IMR-90 (cell line): ENCODE data around the gene C1R. TPM values are rescaled to one million over a fixed set of nuclear protein-coding genes. Genes with fewer than 3 reads are reported as not detected.

Experiments
- ATAC-seq: fragments of 200-7000 bp; cut with Tn5 transposase; 2 replicates; pipeline ENCODE4 v1.9.1; 2020; ENCODE audit warnings: low read depth, mild to moderate bottlenecking, moderate library complexity
- BruUV-seq: library from RNA; stranded (reverse); fragments of 400-500 nt; replicated peaks from 2 replicates; lab custom pipeline; 2021; lab: Mats Ljungman, UMichigan
- CTCF ChIA-PET: fragments of 300-600 bp; formaldehyde crosslinking; extraction: SDS; loops from one replicate; lab custom pipeline; 2021; ENCODE audit warnings: antibody characterized with exemption; lab: Yijun Ruan, JAX
- POLR2A ChIA-PET: fragments of 300-600 bp; sonication (Branson Sonifier 250); formaldehyde crosslinking; loops from one replicate; lab custom pipeline; 2022; ENCODE audit warnings: antibody characterized with exemption; ENCODE audit not compliant: unreplicated experiment; lab: Charles Lee
- DNase-seq: peaks from one replicate; pipeline ENCODE4 v3.0.0; 2013
- H2AFZ ChIP-seq: replicated peaks from 2 replicates; pipeline ENCODE3; 2013; ENCODE audit warnings: low read length, mild to moderate bottlenecking; ENCODE audit not compliant: poor library complexity
- H2AK5ac ChIP-seq: 2 replicates; pipeline ENCODE4 v1.6.1; 2013; ENCODE audit warnings: low read depth, low read length, inconsistent platforms
- H2AK9ac ChIP-seq: replicated peaks from 2 replicates; pipeline ENCODE3; 2013; ENCODE audit warnings: mild to moderate bottlenecking, low read depth, low read length, moderate library complexity; ENCODE audit not compliant: poor library complexity
- H2BK120ac ChIP-seq: 2 replicates; pipeline ENCODE4 v1.6.1; 2013; ENCODE audit warnings: low read depth, low read length, inconsistent platforms
- H2BK15ac ChIP-seq: 3 replicates; pipeline ENCODE4 v1.6.1; 2013; ENCODE audit warnings: low read depth, low read length, inconsistent platforms
- H2BK20ac ChIP-seq: 2 replicates; pipeline ENCODE4 v1.6.1; 2013; ENCODE audit warnings: low read depth, mild to moderate bottlenecking, inconsistent platforms, low read length, moderate library complexity
- H2BK5ac ChIP-seq: 2 replicates; pipeline ENCODE4 v1.6.1; 2013; ENCODE audit warnings: mild to moderate bottlenecking, low read depth, low read length, inconsistent platforms; ENCODE audit not compliant: poor library complexity, severe bottlenecking
- H3K14ac ChIP-seq: replicated peaks from 2 replicates; pipeline ENCODE4 v1.6.1; 2013; ENCODE audit warnings: low read depth, low read length, inconsistent platforms
- H3K18ac ChIP-seq: 2 replicates; pipeline ENCODE4 v1.6.1; 2013; ENCODE audit warnings: low read depth, low read length, control low read depth
- H3K23ac ChIP-seq: 2 replicates; pipeline ENCODE4 v1.6.1; 2013; ENCODE audit warnings: low read depth, low read length, inconsistent platforms
- H3K27ac ChIP-seq: 2 replicates; pipeline ENCODE4 v1.5.1; 2013; ENCODE audit warnings: mild to moderate bottlenecking, control low read depth, low read length; ENCODE audit not compliant: insufficient read depth
- H3K27me3 ChIP-seq: 2 replicates; pipeline ENCODE4 v1.6.1; 2013; ENCODE audit warnings: low read length; ENCODE audit not compliant: control insufficient read depth, insufficient read depth
- H3K36me3 ChIP-seq: 2 replicates; pipeline ENCODE4 v1.6.1; 2013; ENCODE audit warnings: low read length, mixed read lengths; ENCODE audit not compliant: control insufficient read depth, insufficient read depth
- H3K4ac ChIP-seq: 2 replicates; pipeline ENCODE4 v1.6.1; 2013; ENCODE audit warnings: low read depth, low read length, inconsistent platforms
- H3K4me1 ChIP-seq: 2 replicates; pipeline ENCODE4 v1.6.1; 2013; ENCODE audit warnings: low read length, mixed read lengths; ENCODE audit not compliant: control insufficient read depth, insufficient read depth
- H3K4me2 ChIP-seq: 2 replicates; pipeline ENCODE4 v1.6.1; 2013; ENCODE audit warnings: low read depth, mild to moderate bottlenecking, control low read depth, low read length, moderate library complexity
- H3K4me3 ChIP-seq: 2 replicates; pipeline ENCODE4 v1.5.1; 2013; ENCODE audit warnings: low read depth, mild to moderate bottlenecking, control low read depth, low read length, moderate library complexity; ENCODE audit not compliant: insufficient read depth
- H3K56ac ChIP-seq: 2 replicates; pipeline ENCODE4 v1.6.1; 2013; ENCODE audit warnings: low read length, inconsistent platforms; ENCODE audit not compliant: insufficient read depth; ENCODE audit errors: extremely low read depth
- H3K79me1 ChIP-seq, 2 experiments: 2 replicates each; pipeline ENCODE4 v1.6.1; 2013; ENCODE audit warnings: low read length in 2 of 2, inconsistent platforms in 1 of 2, low read depth in 1 of 2
- H3K9ac ChIP-seq: 2 replicates; pipeline ENCODE4 v1.6.1; 2013; ENCODE audit warnings: low read depth, low read length, control low read depth
- H3K9me1 ChIP-seq: 2 replicates; pipeline ENCODE4 v1.6.1; 2013; ENCODE audit warnings: low read length, inconsistent platforms; ENCODE audit not compliant: insufficient read depth
- H3K9me3 ChIP-seq: 2 replicates; pipeline ENCODE4 v1.6.1; 2013; ENCODE audit warnings: low read length; ENCODE audit not compliant: control insufficient read depth, insufficient read depth
- H4K20me1 ChIP-seq: 2 replicates; pipeline ENCODE4 v1.6.1; 2013; ENCODE audit warnings: low read length, inconsistent platforms; ENCODE audit not compliant: insufficient read depth
- H4K5ac ChIP-seq: 2 replicates; pipeline ENCODE4 v1.6.1; 2013; ENCODE audit warnings: mild to moderate bottlenecking, low read depth, low read length, control low read depth
- H4K8ac ChIP-seq, 2 experiments: 2 replicates each; pipeline ENCODE4 v1.6.1; 2013; ENCODE audit warnings: low read depth in 2 of 2, low read length in 2 of 2, control low read depth in 1 of 2, inconsistent platforms in 1 of 2
- H4K91ac ChIP-seq: 2 replicates; pipeline ENCODE4 v1.6.1; 2013; ENCODE audit warnings: low read depth, low read length, inconsistent platforms; ENCODE audit not compliant: insufficient read depth
- BHLHE40 ChIP-seq: fragments of 150-350 bp; IDR thresholded peaks from 2 replicates; pipeline ENCODE4 v1.6.1; 2016; ENCODE audit warnings: mild to moderate bottlenecking, low read depth, low read length
- CEBPB ChIP-seq: IDR thresholded peaks from 2 replicates; pipeline ENCODE4 v1.6.1; 2012; ENCODE audit warnings: low read depth, low read length, improper control_type of control experiment
- CHD1 ChIP-seq: IDR thresholded peaks from 2 replicates; pipeline ENCODE4 v1.6.1; 2012; ENCODE audit warnings: low read depth, low read length, improper control_type of control experiment
- MAFK ChIP-seq: IDR thresholded peaks from 2 replicates; pipeline ENCODE4 v1.6.1; 2012; ENCODE audit warnings: low read depth, low read length, improper control_type of control experiment
- MAZ ChIP-seq: IDR thresholded peaks from 2 replicates; pipeline ENCODE4 v1.6.1; 2012; ENCODE audit warnings: low read depth, mild to moderate bottlenecking, low read length, improper control_type of control experiment, moderate library complexity, borderline replicate concordance
- MXI1 ChIP-seq: IDR thresholded peaks from 2 replicates; pipeline ENCODE4 v1.6.1; 2012; ENCODE audit warnings: low read depth, mild to moderate bottlenecking, low read length, moderate library complexity, borderline replicate concordance
- NFE2L2 ChIP-seq: fragments of 150-350 bp; IDR thresholded peaks from 2 replicates; pipeline ENCODE4 v1.6.1; 2016; ENCODE audit warnings: low read depth, mild to moderate bottlenecking, low read length
- RAD21 ChIP-seq: IDR thresholded peaks from 2 replicates; pipeline ENCODE4 v1.6.1; 2012; ENCODE audit warnings: low read length, improper control_type of control experiment
- RCOR1 ChIP-seq: IDR thresholded peaks from 2 replicates; pipeline ENCODE4 v1.6.1; 2012; ENCODE audit warnings: mild to moderate bottlenecking, low read length, improper control_type of control experiment; ENCODE audit not compliant: insufficient replicate concordance
- SMC3 ChIP-seq: fragments of 150-350 bp; IDR thresholded peaks from 2 replicates; pipeline ENCODE4 v1.6.1; 2016; ENCODE audit warnings: low read depth, mild to moderate bottlenecking, antibody characterized with exemption, low read length, moderate library complexity
- WGBS, 2 experiments: methylation state at CpG; one replicate each; pipeline versions ENCODE4 v1.1.5 to v1.1.7; 2013; ENCODE audit warnings: missing lambda C conversion rate in 2 of 2; ENCODE audit not compliant: insufficient read length in 1 of 2; ENCODE audit errors: extremely low coverage in 2 of 2; 5-methylcytosine and 5-hydroxymethylcytosine counted together
- dilution Hi-C: fragments of 300-500 bp; cut with HindIII; formaldehyde crosslinking; loops from one replicate; pipeline ENCODE4 v1.14.3; 2018; ENCODE audit warnings: low sequenced_read_pairs; ENCODE audit not compliant: unreplicated experiment
- in situ Hi-C: fragments of 300-500 bp; cut with MboI; formaldehyde crosslinking; loops from 3 replicates; pipeline ENCODE4 v1.14.3; 2019; ENCODE audit warnings: low sequenced_read_pairs, inconsistent platforms, mixed read lengths
- intact Hi-C: fragments of 100-400 bp; cut with micrococcal nuclease; formaldehyde crosslinking; loops from 2 replicates; pipeline ENCODE4 v1.10.0; 2022
- polyA plus RNA-seq, 3 experiments: library from polyadenylated mRNA; depleted of rRNA; stranded (reverse); fragments of >200 nt; gene quantifications; 2 replicates each; pipeline ENCODE4 v1.2.3, GENCODE V29; 2012; ENCODE audit warnings: low replicate concordance in 1 of 3
- total RNA-seq: library from RNA; depleted of rRNA; stranded (reverse); fragments of >200 nt; gene quantifications from 2 replicates; pipeline ENCODE4 v1.2.3, GENCODE V29; 2012
- TF ChIP-seq, protein P1 (sequence below): fragments of 150-350 bp; IDR thresholded peaks from 2 replicates; pipeline ENCODE4 v1.6.1; 2017; ENCODE audit warnings: mild to moderate bottlenecking, antibody characterized with exemption, low read length, low read depth

C1R gene
- total and polyA plus RNA-seq, 2 of the 4 experiments (the other 2 are of a cell fraction): 38.4 to 165 TPM

DNA sequence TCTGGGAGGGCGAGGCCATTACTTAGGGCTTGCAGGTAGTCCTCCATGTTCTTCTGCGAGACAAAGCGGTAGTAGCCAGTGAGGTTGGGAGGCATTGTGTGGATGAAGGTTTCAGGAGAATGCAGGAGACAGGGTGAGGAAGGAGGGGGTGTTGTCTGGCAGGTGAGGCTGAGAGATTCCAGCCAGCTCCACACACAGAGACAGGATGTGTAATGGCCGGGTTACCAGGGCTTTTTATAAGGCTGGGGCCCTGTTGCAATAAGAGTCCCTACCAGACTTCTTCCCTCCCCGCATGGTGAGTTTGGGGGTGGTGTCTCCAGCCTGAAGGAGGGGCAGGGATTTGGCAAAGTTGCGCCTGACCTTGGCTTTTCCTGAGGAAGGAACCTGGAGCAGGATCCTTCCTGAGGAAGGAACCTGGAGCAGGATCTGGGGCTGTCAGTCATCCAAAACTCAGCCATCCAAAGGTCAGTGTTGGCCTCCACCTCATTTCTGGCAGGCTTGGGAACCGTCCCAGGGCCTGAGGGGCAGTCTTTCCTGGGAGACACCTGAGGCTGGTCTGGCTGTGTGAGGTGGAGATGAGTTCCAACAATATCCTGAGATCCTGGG, 36.5 kb upstream of the C1R start, which contains the start of gene RBP5 (continued):
- TF ChIP-seq CEBPB: no peak

DNA sequence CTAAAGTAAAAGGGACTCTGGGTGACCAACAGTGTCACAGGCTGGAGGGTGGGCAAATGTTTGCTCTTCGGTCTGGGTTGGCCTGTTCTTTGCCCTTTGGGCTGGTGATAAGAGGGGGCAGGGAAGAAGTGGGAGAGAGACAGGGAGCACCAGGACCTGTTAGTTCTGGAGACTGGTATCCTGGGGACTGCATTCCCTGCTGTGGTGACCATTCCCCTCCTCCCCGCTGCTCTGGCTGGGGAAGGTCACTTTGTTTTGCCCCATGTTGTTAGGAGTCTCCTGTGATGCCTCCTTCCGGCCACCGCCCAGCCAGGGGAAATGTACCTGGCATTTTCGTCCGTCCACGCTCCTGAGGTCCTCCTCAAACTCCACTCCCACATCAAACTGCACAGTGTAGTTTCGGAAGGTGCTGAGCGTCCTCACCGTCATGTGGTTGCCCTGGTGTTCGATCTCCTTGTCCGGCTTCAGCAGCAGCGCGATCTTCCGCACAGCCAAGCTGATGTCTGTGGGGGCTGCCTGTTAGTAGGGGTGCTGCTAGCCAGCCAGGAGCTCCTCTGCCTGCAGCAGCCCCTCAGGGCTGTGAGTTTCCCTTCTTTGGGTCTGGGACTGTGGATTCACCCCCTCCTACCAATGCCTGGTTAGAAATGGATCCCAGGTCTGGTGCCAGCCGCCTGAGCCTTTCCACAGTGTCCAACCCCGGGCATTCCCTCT, 35.8 kb upstream of the C1R start:
- Histone ChIP-seq H3K4me2 (no peak overlapping the region), H3K27me3 (no peaks in the 10 kb centered on the region), H3K4me3 (no peak overlapping the region), H4K8ac (no peak overlapping the region), H3K9ac (no peak overlapping the region), H3K9me3 (no peaks in the 10 kb centered on the region), H3K18ac (no peak overlapping the region), H2BK15ac (no peak overlapping the region), H2AFZ (no peak overlapping the region), H2AK5ac (no peak overlapping the region), H4K20me1 (no peaks in the 10 kb centered on the region), H2BK20ac (no peak overlapping the region), H3K23ac (no peak overlapping the region), H3K27ac (no peak overlapping the region), H3K36me3 (no peaks in the 10 kb centered on the region; the same call in 1 of the 2 replicates), H4K91ac (no peak overlapping the region), H3K9me1 (peaks cover 5% of the 10 kb centered on the region; the same call in 1 of the 2 replicates), H3K14ac (no peak overlapping the region), H2AK9ac (no peak overlapping the region), H3K56ac (no peak overlapping the region), H4K5ac (no peak overlapping the region), H3K4me1 (peaks cover 6% of the 10 kb centered on the region; the same call in 1 of the 2 replicates), H2BK120ac (no peak overlapping the region), H3K4ac (no peak overlapping the region), H2BK5ac (no peak overlapping the region), H3K79me1 (0 out of 4 replicates have a peak, but pooled peaks cover 0 to 6% of the 10 kb centered on the region in 2 experiments)
- CTCF ChIA-PET: no interaction called here
- 80% methylated on average over 3 of the region's 17 CpGs; no CpG with 5 or more reads in 1 of the 2 experiments for WGBS, 2 experiments
- DNase-seq (no peak), ATAC-seq (no peak)
- in situ Hi-C loops: no loop called here
- POLR2A ChIA-PET: no interaction called here
- dilution Hi-C loops: no loop called here
- BruUV-seq: no TSS peak
- intact Hi-C loops: no loop called here
- no peak for TF ChIP-seq CEBPB
- TF ChIP-seq RCOR1: no peak
- no peak for TF ChIP-seq SMC3
- no peak for TF ChIP-seq RAD21
- no peak for TF ChIP-seq MAFK
- TF ChIP-seq NFE2L2: no peak
- TF ChIP-seq, protein P1, sequence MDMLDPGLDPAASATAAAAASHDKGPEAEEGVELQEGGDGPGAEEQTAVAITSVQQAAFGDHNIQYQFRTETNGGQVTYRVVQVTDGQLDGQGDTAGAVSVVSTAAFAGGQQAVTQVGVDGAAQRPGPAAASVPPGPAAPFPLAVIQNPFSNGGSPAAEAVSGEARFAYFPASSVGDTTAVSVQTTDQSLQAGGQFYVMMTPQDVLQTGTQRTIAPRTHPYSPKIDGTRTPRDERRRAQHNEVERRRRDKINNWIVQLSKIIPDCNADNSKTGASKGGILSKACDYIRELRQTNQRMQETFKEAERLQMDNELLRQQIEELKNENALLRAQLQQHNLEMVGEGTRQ: no peak
- no peak for TF ChIP-seq CHD1
- TF ChIP-seq BHLHE40: no peak
- no peak for TF ChIP-seq MXI1
- no peak for TF ChIP-seq MAZ
